Endothelial cell of umbilical vein (primary cell): ENCODE measurements around the gene MAGEC3. TPM values are rescaled to one million over a fixed set of nuclear protein-coding genes. Genes with fewer than 3 reads are reported as not detected.

Experiments
- BruUV-seq: library from RNA; stranded (reverse); fragments of 400-500 nt; replicated peaks from 2 replicates; lab custom pipeline; 2021; lab: Mats Ljungman, UMichigan
- CTCF ChIA-PET: fragments of 300-600, 350-600 bp; sonication (Branson Sonifier 250); formaldehyde crosslinking; loops from one replicate; lab custom pipeline; 2021; ENCODE audit warnings: antibody characterized with exemption, inconsistent platforms; lab: Charles Lee
- POLR2A ChIA-PET: fragments of 300-600, 350-600 bp; sonication (Branson Sonifier 250); formaldehyde crosslinking; loops from one replicate; lab custom pipeline; 2021; ENCODE audit warnings: antibody characterized with exemption, inconsistent platforms; lab: Charles Lee
- DNase-seq: peaks from one replicate; pipeline ENCODE4 v3.0.0-alpha.2; 2011; ENCODE audit warnings: low read depth, low spot score
- FAIRE-seq: peaks from 2 replicates; lab custom pipeline; 2011; peaks lifted over from hg19 to GRCh38; lab: Jason Lieb, UNC
- H2AFZ ChIP-seq: 2 replicates; pipeline ENCODE4 v1.6.0; 2012; ENCODE audit warnings: low read depth, low read length, control low read depth, inconsistent platforms
- H3K27ac ChIP-seq: 2 replicates; pipeline ENCODE4 v1.5.1; 2011; ENCODE audit warnings: low read depth, mild to moderate bottlenecking, control low read depth, low read length, moderate library complexity; ENCODE audit not compliant: insufficient read depth
- H3K27me3 ChIP-seq, 2 experiments: 2 replicates each; pipeline versions ENCODE4 v1.6.0 to v1.6.1; 2011; ENCODE audit warnings: low read length in 2 of 2, mixed read lengths in 1 of 2; ENCODE audit not compliant: control insufficient read depth in 2 of 2, insufficient read depth in 2 of 2
- H3K36me3 ChIP-seq, 2 experiments: 2 replicates in 1 of 2; 3 replicates in 1 of 2; pipeline ENCODE4 v1.5.1; 2011; ENCODE audit warnings: low read length in 2 of 2, mild to moderate bottlenecking in 1 of 2, moderate library complexity in 1 of 2; ENCODE audit not compliant: control insufficient read depth in 2 of 2, insufficient read depth in 2 of 2; ENCODE audit errors: extremely low read depth in 1 of 2
- H3K4me1 ChIP-seq: 3 replicates; pipeline ENCODE4 v1.5.1; 2011; ENCODE audit warnings: mild to moderate bottlenecking, low read length; ENCODE audit not compliant: control insufficient read depth, insufficient read depth; ENCODE audit errors: extremely low read depth
- H3K4me2 ChIP-seq: 2 replicates; pipeline ENCODE4 v1.6.1; 2011; ENCODE audit warnings: low read length, control low read depth, mixed read lengths; ENCODE audit not compliant: insufficient read depth
- H3K4me3 ChIP-seq, 3 experiments: fragments of 200-600 bp in 1 of 3; sonication (generic), shearing (Covaris generic) in 1 of 3; replicated peaks in 1 of 3; 2 replicates each; pipeline ENCODE4 v1.5.1; 2011 to 2016; ENCODE audit warnings: control low read depth in 3 of 3, low read length in 3 of 3, mild to moderate bottlenecking in 2 of 3, inconsistent platforms in 1 of 3, low read depth in 1 of 3, moderate library complexity in 1 of 3; ENCODE audit not compliant: insufficient read depth in 1 of 3
- H3K79me2 ChIP-seq: 2 replicates; pipeline ENCODE4 v1.6.0; 2012; ENCODE audit warnings: low read length, inconsistent platforms; ENCODE audit not compliant: control insufficient read depth, insufficient read depth
- H3K9ac ChIP-seq: replicated peaks from 2 replicates; pipeline ENCODE3; 2011; ENCODE audit warnings: low read length, control low read depth; ENCODE audit not compliant: insufficient read depth; ENCODE audit errors: extremely low read depth
- H3K9me1 ChIP-seq: replicated peaks from 3 replicates; pipeline ENCODE4 v1.6.0; 2011; ENCODE audit warnings: mild to moderate bottlenecking, low read length; ENCODE audit not compliant: control insufficient read depth, insufficient read depth; ENCODE audit errors: extremely low read depth
- H3K9me3 ChIP-seq: replicated peaks from 2 replicates; pipeline ENCODE4 v1.5.1; 2012; ENCODE audit warnings: low read length, inconsistent platforms; ENCODE audit not compliant: control insufficient read depth, insufficient read depth
- H4K20me1 ChIP-seq: replicated peaks from 2 replicates; pipeline ENCODE3; 2011; ENCODE audit warnings: mild to moderate bottlenecking, low read length; ENCODE audit not compliant: control insufficient read depth, insufficient read depth; ENCODE audit errors: extremely low read depth
- GATA2 ChIP-seq: IDR thresholded peaks from 2 replicates; pipeline ENCODE4 v1.7.0; 2011; ENCODE audit warnings: low read depth, mild to moderate bottlenecking, moderate library complexity, mixed read lengths, low read length; ENCODE audit not compliant: insufficient read length, insufficient read depth
- MAX ChIP-seq: IDR thresholded peaks from 2 replicates; pipeline ENCODE4 v1.6.1; 2011; ENCODE audit not compliant: insufficient read depth, insufficient read length
- POLR2A ChIP-seq: IDR thresholded peaks from 2 replicates; pipeline ENCODE4 v1.6.1; 2012; ENCODE audit warnings: low read depth, mild to moderate bottlenecking, control low read depth, low read length
- POLR2AphosphoS5 ChIP-seq: IDR thresholded peaks from 2 replicates; pipeline ENCODE4 v1.6.1; 2012; ENCODE audit warnings: low read depth, mild to moderate bottlenecking, control low read depth, low read length, moderate library complexity; ENCODE audit not compliant: insufficient read depth
- dilution Hi-C: fragments of 300-500 bp; cut with MboI; formaldehyde crosslinking; loops from one replicate; pipeline ENCODE4 v1.15.0; 2019; ENCODE audit warnings: low sequenced_read_pairs; ENCODE audit not compliant: extremely low pct_ligation_motif_present
- intact Hi-C: fragments of 100-400 bp; cut with micrococcal nuclease; formaldehyde crosslinking; loops from one replicate; pipeline ENCODE4 v1.10.0; 2022
- polyA plus RNA-seq, 4 experiments: library from polyadenylated mRNA; depleted of rRNA in 3 of 4; stranded (reverse) in 3 of 4; unstranded in 1 of 4; fragments of >200 nt; gene quantifications; 2 replicates each; pipeline versions ENCODE4 v1.2.1 to v1.2.3, GENCODE V29; 2011 to 2012; ENCODE audit warnings: missing spikeins in 1 of 4
- total RNA-seq: library from RNA; stranded (reverse); gene quantifications from 2 replicates; pipeline ENCODE4 v1.2.3, GENCODE V29; 2021

MAGEC3 gene
- total and polyA plus RNA-seq, 2 donors (not counting 3 experiments of a cell fraction or from before 2014, with no cell fraction given), result 0.07 TPM; not detected in 1

GRCh38 chrX:141791856-141792255 lies 46.3 kb upstream of the MAGEC3 start:
- FAIRE-seq (no peak), DNase-seq (no peak)
- H3K36me3 ChIP-seq, result no peaks in the 10 kb centered on the region
- no peaks in the 10 kb centered on the region for H3K9me3 ChIP-seq
- no peak overlapping the region for H3K9ac ChIP-seq
- no peaks in the 10 kb centered on the region for H3K27me3 ChIP-seq
- H3K79me2 ChIP-seq, result no peaks in the 10 kb centered on the region
- intact Hi-C loops, result no loop called here
- H2AFZ ChIP-seq, result no peak overlapping the region
- no TSS peak for BruUV-seq
- TF ChIP-seq MAX, result no peak
- no peak for TF ChIP-seq POLR2AphosphoS5
- no peak for TF ChIP-seq POLR2A
- no peaks in the 10 kb centered on the region for H3K9me1 ChIP-seq
- ChIA-PET POLR2A (no interaction called here), CTCF (no interaction called here)
- no peak overlapping the region for H3K27ac ChIP-seq
- H3K4me2 ChIP-seq, result no peak overlapping the region
- no peaks in the 10 kb centered on the region for H4K20me1 ChIP-seq
- no peaks in the 10 kb centered on the region for H3K4me1 ChIP-seq
- no peak overlapping the region for H3K4me3 ChIP-seq
- dilution Hi-C loops, result no loop called here

DNA sequence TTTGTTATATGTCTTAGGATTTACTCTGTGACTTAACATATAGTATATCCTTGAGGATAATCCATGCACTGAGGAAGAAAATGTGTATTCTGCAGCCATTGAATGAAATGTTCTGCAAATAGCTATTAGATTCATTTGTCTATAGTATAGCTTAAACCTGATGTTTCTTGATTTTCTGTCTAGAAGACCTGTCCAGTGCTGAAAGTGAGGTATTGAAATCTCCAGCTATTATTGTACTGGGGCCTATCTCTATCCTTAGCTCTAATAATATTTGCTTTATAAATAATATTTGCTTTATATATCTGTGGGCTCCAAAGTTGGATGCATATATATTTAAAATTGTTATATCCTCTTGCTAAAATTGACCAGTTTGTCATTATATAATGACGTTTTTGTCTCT lies 26.7 kb upstream of the MAGEC3 start:
- Histone ChIP-seq H4K20me1 (no peaks in the 10 kb centered on the region), H3K36me3 (no peaks in the 10 kb centered on the region), H2AFZ (no peak overlapping the region), H3K4me2 (no peak overlapping the region), H3K4me3 (no peak overlapping the region), H3K79me2 (no peaks in the 10 kb centered on the region), H3K9me3 (no peaks in the 10 kb centered on the region), H3K9ac (no peak overlapping the region), H3K27ac (no peak overlapping the region), H3K9me1 (no peaks in the 10 kb centered on the region), H3K27me3 (no peaks in the 10 kb centered on the region), H3K4me1 (no peaks in the 10 kb centered on the region)
- no TSS peak for BruUV-seq
- POLR2A ChIA-PET, result no interaction called here
- no peak for TF ChIP-seq POLR2A
- no peak for TF ChIP-seq POLR2AphosphoS5
- TF ChIP-seq GATA2, result no peak
- FAIRE-seq (no peak), DNase-seq (no peak)
- CTCF ChIA-PET, result no interaction called here
- intact Hi-C loops (no loop called here), dilution Hi-C loops (no loop called here)
